NCI-H128 (cell line): ENCODE measurements around the gene NT5M.
"Not testable (repeated sequence)": the region's sequence is repeated elsewhere in the genome, so short reads cannot be mapped to it uniquely, and the experiment has no call there.

Source experiments
- DNase-seq: peaks from one replicate; lab custom pipeline; 2025; ENCODE audit not compliant: unreplicated experiment; lab: John Stamatoyannopoulos, UW

Gene NT5M

DNA sequence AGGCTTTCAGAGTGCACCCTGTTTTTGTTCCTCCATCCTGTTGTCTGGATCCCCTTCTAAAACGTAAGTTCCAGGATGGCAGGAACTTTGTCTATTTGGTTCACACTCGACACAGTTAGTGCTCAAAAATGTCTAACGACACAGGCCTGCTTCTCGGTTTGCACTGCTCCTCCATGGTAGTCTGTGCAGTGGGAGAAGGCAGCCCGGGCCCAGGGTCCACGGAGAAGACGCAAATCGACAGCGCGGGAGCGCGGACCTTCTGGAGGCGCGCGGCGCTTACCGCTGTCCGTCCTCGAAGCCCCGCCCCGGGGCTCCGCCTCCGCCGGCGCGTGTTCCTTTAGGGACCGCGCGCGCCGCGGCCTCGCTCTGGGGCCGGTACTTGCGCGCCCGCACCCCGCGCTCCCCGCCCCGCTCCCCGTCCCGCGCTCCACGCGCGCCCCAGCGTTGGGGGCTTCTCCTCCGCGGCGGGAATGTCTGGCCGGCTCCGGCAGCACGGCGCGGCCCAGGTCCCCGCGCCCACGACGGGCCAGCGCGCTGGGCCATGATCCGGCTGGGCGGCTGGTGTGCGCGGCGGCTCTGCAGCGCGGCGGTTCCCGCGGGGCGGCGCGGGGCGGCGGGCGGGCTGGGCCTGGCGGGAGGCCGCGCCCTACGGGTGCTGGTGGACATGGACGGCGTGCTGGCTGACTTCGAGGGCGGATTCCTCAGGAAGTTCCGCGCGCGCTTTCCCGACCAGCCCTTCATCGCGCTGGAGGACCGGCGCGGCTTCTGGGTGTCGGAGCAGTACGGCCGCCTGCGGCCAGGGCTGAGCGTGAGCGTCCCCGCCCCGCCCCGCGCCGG is at the start of gene NT5M:
NT5M (plus strand) TSS at position 364 of the 837 bp plus-strand sequence; CDS start at position 542, 178 bp downstream.
- no peak for DNase-seq

DNA sequence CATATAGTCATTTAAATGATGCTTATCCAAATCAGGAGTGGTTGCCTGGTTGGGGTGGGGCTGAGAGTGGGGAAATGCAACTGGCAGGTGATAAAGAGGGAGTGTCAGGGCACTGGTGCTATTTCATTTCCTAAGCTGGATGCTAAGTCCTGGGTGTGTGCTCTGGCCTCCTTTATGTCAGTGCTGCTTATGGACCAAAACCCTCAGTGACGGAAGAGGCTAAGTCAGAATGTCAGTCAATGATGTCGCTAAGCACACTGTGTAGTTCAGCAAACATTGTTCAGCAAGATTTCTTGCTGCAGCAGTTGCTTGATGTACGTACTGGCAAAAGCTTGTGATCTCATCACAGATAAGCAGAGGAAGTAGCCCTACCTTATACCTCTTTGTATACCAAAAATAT is 49.8 kb upstream of the NT5M start:
- DNase-seq, result no peak

- no peak for DNase-seq
Observed at GRCh38 chr17:17254036-17254435, 49.1 kb upstream of the NT5M start.

DNA sequence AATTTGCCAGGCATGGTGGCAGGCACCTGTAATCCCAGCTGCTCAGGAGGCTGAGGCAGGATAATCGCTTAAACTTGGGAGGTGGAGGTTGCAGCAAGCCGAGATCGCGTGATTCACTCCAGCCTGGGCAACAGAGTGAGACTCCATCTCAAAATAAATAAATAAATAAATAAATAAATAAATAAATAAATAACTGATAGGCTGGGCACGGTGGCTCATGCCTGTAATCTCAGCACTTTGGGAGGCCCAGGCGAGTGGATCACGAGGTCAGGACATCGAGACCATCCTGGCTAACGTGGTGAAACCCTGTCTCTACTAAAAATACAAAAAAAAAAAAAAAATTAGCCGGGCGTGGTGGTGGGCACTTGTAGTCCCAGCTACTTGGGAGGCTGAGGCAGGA is 47.5 kb upstream of the NT5M start:
- not testable (repeated sequence) for DNase-seq

DNA sequence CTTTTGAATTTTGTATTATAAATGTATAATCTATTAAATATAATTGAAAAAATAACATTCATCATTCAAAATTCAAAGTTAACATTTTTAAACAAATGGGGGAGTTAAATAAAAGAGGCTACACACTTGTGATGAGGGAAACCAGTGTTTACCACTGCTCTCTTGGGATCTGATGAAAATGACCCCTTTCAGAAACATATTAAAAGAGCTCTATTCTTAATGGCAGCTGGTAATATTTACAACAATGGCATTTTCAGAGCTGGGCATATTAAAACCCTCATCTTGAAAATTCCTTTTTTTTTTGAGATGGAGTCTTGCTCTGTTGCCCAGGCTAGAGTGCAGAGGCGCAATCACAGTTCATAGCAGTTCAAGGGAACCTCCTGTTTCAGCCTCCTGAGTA is 46.9 kb upstream of the NT5M start:
- DNase-seq, result no peak

DNA sequence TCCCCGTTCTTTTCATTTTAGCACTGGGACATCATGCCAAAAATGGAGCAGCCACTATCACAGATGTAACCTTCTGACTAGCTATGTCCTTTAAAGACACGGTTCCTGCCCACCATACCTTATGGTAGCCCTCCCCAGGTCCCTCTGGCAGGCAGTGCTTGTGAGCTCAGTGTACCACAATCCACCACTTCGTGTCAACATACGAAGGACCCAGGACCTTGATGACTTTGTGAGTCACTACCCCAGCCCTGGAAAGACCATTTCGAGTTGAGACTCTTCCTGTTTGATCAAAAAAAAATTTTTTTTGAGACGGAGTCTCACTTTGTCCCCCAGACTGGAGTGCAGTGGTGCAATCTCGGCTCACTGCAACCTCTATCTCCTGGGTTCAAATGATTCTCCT is 45.2 kb upstream of the NT5M start:
- DNase-seq, result no peak

GRCh38 chr17:17258998-17259397 is 44.2 kb upstream of the NT5M start:
- DNase-seq, result no peak

- no peak for DNase-seq
Observed at GRCh38 chr17:17264430-17264829, 38.7 kb upstream of the NT5M start.

- no peak for DNase-seq
Observed at GRCh38 chr17:17269926-17270773, 33.0 kb upstream of the NT5M start.

- DNase-seq, result no peak
Observed at GRCh38 chr17:17275971-17276370, 27.2 kb upstream of the NT5M start.

DNA sequence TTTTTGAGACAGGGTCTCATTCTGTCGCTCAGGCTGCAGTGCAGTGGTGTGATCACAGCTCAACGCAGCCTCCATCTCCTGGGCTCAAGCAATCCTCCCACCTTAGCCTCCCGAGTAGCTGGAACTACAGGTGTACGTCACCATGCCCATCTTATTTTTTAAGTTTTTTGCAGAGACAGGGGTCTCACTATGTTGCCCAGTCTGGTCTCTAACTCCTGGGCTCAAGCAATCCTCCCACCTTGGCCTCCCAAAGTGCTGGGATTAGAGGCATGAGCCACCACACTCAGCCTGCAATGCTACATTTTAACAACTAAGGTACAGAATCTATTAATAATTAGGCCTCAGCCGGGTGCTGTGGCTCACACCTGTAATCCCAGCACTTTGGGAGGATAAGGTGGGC is 25.7 kb upstream of the NT5M start:
- not testable (repeated sequence) for DNase-seq

- no peak for DNase-seq
Observed at GRCh38 chr17:17279316-17279715, 23.9 kb upstream of the NT5M start.

DNA sequence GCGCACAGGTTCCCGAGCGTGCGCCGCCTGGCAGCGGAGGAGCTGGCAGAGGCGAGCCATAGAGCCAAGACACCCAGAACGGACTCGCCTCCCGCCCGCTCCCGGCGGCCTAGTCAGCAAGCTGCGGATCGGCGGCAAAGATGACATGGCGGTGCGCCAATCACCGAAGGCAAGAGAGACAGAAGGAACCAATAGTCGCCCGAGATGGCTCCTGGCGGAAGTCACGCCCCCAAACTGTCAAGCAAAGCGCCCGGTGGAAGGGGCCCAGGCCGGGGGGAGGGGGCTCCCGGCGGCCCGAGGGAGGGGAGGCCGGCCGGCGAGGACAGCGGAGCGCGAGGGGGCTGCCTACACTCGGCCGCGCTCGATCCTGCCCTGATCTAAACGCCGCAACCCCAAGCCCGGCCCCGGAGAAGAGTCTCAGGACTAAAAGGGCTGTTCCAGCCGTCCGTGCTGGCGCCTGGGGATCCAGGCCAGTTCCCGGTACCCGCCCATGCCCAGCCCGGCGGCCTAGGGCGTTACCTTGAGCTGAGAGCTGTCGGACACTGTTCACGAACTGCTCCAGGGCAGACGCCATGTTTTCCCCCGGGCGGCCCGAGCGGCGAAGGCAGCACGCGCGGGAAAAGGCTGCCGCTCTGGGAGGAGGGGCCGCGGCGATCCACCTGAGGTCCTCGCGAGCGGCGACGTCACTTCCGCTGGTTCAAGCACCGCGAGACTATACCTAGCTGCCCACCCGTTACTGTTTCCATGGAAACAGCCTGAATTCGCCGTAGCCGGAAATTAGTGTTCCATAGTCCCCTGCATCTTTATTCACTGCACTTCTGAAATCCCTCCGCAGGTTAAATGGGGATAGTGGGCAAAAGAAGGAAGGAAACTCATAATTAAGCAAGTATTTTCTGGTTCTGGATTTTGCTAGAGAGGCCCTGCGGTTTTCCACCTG is 22.3 kb upstream of the NT5M start, which contains the start of gene COPS3:
COPS3 (minus strand) TSS at position 634 of the 937 bp plus-strand sequence; CDS start at position 574, 60 bp downstream.
- peak; percentile 91 for DNase-seq

DNA sequence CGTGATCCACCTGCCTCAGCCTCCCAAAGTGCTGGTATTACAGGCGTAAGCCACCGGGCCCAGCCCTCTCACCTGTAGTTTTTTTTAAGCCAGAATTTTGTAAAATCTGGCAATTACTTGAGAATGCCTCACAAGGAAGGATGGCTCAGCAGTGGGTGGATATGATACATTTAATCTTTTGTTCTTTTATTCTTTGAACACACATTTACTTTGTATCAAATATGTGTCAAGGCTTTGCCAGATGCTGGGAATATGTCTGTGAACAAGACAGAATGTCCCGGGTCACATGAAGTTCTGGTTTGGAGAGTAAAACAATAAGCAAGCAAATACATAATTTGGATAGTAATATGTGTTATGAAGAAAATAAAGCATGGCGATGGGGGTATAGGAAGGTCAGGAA is 17.2 kb upstream of the NT5M start:
- DNase-seq, result no peak

DNA sequence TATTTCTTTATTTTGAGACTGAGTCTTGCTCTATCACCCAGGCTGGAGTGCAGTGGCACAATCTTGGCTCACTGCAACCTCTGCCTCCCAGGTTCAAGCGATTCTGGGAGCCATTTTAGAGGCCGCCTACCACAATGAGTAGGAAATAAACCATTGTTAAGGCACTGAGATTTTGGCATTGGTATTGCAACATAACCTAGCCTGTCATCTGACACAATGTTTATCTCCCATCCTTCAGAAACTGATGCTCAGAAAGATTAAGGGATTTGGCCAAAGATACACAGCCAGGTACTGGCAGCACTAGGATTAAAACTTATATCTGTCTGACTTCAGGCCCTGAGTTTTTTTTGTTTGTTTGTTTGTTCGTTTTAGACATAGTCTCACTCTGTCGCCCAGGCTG is 14.1 kb upstream of the NT5M start:
- DNase-seq, result no peak

DNA sequence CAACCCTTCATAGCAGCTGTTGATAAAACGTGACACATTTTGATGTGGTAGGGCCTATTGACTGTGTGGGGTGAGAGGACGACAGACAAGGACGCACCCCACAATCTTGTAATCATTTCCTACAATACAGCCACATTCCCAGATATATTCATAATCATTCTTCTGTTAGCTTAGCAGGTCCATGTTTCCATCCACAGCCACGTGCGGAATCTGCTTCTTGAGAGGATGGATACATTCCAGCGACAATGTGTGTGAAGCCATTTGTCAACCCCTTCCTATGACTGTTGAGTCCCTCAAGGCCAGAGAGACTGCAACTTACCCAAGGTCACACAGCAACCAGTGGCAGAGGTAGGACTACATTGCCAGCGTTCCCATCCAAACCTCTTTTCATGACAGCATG is 13.5 kb upstream of the NT5M start:
- no peak for DNase-seq

- no peak for DNase-seq
Observed at GRCh38 chr17:17295141-17295540, 8.0 kb upstream of the NT5M start.

GRCh38 chr17:17297217-17297616 is 6.0 kb upstream of the NT5M start:
- no peak for DNase-seq

- no peak for DNase-seq
Observed at GRCh38 chr17:17298108-17298507, 5.1 kb upstream of the NT5M start.

DNA sequence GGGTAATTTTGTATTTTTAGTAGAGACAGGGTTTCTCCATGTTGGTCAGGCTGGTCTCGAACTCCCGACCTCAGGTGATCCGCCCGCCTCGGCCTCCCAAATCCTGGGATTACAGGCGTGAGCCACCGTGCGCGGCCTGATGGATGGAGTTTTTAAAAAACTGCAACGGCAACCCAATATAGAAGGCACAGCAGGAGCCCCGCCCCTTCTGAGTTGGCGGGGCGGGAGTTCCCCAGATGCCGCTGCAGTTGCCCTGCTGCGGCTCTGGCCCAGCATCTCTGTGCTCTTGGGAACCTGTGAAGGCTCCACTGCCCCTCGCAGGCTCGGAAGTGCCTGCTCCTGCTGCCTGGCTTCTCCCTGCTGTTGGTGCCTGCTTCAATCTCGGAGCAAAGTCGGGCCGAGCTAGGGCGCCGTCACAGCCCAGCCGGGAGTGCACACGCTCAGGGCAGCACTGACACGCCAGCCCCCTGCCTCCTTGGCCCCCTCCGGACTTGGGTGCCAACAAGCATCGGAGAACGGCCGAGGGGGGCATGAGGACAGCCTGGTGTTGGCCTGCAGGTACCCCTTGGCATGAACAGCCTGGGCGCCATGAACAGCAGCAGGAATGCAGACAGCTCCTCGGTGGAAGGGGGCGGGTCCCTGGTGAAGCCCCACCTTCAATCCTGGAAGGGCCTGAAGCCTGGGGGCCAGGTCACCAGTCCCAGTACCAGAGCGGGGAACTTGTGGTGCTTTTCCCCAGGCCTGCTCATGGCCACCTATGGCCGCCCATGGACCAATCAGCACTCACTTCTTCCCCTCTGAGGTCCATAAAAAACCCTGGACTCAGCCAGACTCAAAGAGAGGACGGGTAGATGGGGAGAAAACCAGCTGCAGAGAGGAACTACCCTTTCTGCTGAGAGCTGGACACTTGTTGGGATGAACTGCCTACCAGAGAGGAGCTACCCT is 2.3 kb upstream of the NT5M start:
- DNase-seq, result no peak
